Ascending aorta (tissue), 2 donors: Measurements from ENCODE around the gene RGS19. TPM values are rescaled to one million over a fixed set of nuclear protein-coding genes. Genes with fewer than 3 reads are reported as not detected.

Source experiments
- DNase-seq, 2 donors: peaks; one replicate each; pipeline ENCODE4 v3.0.0-alpha.2; 2019; ENCODE audit warnings: low spot score in 2 of 2
- H3K27ac ChIP-seq, 2 donors: fragments of 200-600 bp; sonication (generic); one replicate each; pipeline ENCODE4 v1.5.1; 2016 to 2017; ENCODE audit warnings: mild to moderate bottlenecking in 1 of 2
- H3K27me3 ChIP-seq: fragments of 200-600 bp; sonication (generic); one replicate; pipeline ENCODE4 v1.5.1; 2017
- H3K36me3 ChIP-seq, 2 donors: fragments of 200-600 bp; sonication (generic); one replicate each; pipeline ENCODE4 v1.5.1; 2016
- H3K4me1 ChIP-seq, 2 donors: fragments of 200-600 bp; sonication (generic); one replicate each; pipeline ENCODE4 v1.5.1; 2016 to 2017; ENCODE audit warnings: mild to moderate bottlenecking in 1 of 2
- H3K4me3 ChIP-seq, 2 donors: fragments of 200-600 bp; sonication (generic); one replicate each; pipeline ENCODE4 v1.5.1; 2016 to 2017; ENCODE audit warnings: mild to moderate bottlenecking in 1 of 2
- H3K9me3 ChIP-seq, 2 donors: fragments of 200-600 bp; sonication (generic); one replicate each; pipeline ENCODE4 v1.5.1; 2016
- intact Hi-C: fragments of 100-400 bp; cut with DNase I; formaldehyde crosslinking; loops from one replicate; pipeline ENCODE4 v1.15.1; 2023
- total RNA-seq: library from RNA; depleted of rRNA; stranded (reverse); fragments of >200 nt; gene quantifications from one replicate; pipeline ENCODE4 v1.1.0, GENCODE V29; 2016
- TF ChIP-seq, protein P1 (sequence below), 3 experiments: fragments of 200-600 bp in 2 of 3; fragments of 450-650 bp in 1 of 3; sonication (generic) in 2 of 3; IDR thresholded peaks; one replicate each; pipeline ENCODE4 v1.5.1; 2016 to 2019; ENCODE audit warnings: antibody characterized with exemption in 3 of 3, mild to moderate bottlenecking in 1 of 3, moderate library complexity in 1 of 3

Gene RGS19
- total RNA-seq, 1 donor from 2014 or later = 109 TPM

DNA sequence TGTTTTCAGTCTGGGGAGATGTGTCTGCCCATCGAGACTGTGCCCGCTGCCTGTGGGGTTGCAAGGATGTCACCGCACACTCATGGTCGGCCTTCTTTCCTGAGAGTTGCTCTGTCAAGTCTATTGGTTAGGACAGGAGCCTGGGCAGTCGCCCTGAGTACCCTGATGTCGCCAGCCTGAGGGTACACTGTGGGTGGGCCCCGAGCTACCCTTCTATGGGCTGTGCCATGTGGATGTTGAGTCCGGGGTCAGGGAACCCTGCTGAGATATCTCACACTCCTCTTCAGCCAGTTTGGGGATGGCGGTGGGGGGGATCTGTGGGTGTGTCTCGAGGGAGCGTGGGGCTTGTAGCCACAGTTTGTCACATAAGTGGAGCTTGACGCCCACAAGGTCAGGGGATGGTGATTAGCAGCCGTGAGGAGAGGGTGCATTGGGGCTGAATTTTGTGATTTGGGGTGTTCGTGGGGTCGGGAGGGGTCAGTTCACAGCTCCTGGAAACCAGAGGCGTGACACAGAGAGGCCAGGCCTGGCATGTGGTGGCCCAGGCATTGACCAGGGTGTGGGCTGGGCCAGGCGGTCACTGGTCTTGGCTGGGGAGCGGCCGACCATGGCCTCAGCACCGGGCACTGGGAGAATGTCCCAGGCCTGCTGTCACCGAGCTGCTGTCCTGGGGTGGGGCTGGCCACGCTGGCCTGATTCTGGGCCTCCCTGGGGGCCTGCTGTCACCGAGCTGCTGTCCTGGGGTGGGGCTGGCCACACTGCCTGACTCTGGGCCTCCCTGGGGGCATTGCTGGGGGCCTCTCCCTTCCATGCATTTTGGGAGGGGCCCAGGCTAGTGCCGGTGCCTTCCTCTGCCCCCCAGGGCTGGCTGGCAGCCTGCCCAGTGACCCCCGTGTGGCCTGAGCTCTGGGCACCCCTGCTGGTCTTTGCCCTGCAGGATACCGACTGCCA lies 29.7 kb upstream of the RGS19 start:
- DNase-seq = peak; percentile 3 to 42
- Histone ChIP-seq H3K9me3 (no peaks in the 10 kb centered on the region), H3K4me3 (no peak overlapping the region), H3K4me1 (no peaks in the 10 kb centered on the region), H3K36me3 (no peaks in the 10 kb centered on the region), H3K27ac (no peak overlapping the region), H3K27me3 (no peaks in the 10 kb centered on the region)
- TF ChIP-seq, protein P1, sequence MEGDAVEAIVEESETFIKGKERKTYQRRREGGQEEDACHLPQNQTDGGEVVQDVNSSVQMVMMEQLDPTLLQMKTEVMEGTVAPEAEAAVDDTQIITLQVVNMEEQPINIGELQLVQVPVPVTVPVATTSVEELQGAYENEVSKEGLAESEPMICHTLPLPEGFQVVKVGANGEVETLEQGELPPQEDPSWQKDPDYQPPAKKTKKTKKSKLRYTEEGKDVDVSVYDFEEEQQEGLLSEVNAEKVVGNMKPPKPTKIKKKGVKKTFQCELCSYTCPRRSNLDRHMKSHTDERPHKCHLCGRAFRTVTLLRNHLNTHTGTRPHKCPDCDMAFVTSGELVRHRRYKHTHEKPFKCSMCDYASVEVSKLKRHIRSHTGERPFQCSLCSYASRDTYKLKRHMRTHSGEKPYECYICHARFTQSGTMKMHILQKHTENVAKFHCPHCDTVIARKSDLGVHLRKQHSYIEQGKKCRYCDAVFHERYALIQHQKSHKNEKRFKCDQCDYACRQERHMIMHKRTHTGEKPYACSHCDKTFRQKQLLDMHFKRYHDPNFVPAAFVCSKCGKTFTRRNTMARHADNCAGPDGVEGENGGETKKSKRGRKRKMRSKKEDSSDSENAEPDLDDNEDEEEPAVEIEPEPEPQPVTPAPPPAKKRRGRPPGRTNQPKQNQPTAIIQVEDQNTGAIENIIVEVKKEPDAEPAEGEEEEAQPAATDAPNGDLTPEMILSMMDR (IDR thresholded peaks at IDR 0.05) = no peak
- intact Hi-C loops = no loop called here

DNA sequence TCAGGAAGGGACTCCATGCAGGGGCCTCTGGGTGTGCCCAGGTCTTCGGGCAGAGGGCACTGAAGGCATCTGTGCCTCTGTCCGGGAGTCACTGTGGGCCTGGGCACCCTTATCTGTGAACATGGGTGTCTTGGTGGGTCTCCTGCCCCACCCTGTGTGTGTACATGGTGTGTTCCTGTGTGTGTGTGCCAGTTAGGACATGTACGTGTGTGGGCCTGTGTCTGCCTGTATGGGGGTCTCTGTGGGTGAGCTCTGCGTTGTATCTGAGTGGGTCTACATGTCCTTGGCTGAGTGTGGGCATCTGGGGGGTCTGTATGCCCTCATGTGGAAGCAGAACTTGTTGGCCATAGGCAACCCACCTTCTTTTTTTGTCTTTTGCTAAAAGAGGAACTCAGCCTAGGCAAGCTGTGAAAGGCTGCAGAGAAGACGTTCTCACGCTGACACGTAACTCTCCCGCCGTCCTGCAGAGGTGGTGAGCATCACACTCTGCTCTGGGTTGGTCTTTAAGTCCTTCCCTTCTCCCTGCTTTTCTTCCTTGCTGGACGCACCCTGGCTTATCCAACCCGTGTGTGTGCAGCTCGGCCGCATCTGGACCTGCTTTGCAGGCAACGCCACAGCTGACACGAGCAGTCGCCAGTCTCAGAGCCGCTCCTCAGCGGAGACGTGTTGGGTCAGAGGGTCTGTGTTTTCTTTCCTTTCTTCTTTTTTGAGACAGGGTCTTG lies 28.6 kb upstream of the RGS19 start:
- Histone ChIP-seq H3K4me1 (no peaks in the 10 kb centered on the region), H3K9me3 (no peaks in the 10 kb centered on the region), H3K27ac (no peak overlapping the region), H3K36me3 (no peaks in the 10 kb centered on the region), H3K27me3 (no peaks in the 10 kb centered on the region), H3K4me3 (no peak overlapping the region)
- intact Hi-C loops = no loop called here
- TF ChIP-seq, protein P1 (IDR thresholded peaks at IDR 0.05) = no peak
- peak; percentile 3 to 56 for DNase-seq

DNA sequence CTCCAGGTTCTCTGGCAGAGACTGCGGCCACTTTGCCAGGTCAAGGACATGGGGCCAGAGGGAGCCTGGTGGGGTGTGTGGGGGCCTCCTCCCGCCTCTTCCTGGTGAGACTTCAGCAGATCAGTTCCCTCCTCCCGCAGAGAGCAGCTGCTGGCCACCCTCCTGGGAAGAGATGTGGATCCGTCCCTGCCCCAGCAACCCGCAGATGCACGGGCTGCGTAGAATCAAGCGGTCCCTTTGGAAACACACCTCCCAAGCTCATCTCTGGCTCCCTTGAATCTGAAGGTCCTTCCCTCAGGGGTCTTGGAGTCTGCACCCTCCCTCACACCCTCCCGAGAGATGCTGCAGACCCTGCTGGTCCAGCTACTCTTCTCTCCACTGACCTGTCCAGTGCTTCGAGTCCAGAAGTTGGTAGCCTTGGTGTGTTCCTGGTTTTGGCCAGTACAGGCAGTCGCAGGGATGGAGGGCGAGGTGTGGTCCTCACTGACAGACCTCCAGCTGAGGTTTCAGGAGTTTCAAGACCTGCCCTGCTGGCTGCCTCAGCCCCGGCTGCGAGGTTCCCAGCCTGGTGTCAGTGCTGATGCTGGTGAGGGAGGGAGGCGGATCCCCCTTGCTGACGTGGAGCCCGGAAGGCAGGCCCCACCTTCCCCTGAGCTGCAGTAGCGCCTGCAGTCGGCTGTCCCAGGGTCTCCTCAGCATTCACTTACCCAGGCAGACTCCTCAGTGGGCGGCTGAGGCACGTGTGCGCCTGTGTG lies 27.8 kb upstream of the RGS19 start, which contains the start of gene NPBWR2:
Gene NPBWR2, minus strand, starts transcription at position 585 of the 755 bp plus-strand sequence. CDS start 734 bp downstream, outside the sequence.
- Histone ChIP-seq H3K4me3 (no peak within 1 kb of the TSS), H3K36me3 (no peaks in the 10 kb centered on the region), H3K9me3 (no peaks in the 10 kb centered on the region), H3K27me3 (peaks cover 4% of the 10 kb centered on the region), H3K27ac (no peak within 1 kb of the TSS), H3K4me1 (no peaks in the 10 kb centered on the region)
- TF ChIP-seq, protein P1 (IDR thresholded peaks at IDR 0.05) = no peak
- intact Hi-C loops = no loop called here
- peak; percentile 7 to 51 for DNase-seq

DNA sequence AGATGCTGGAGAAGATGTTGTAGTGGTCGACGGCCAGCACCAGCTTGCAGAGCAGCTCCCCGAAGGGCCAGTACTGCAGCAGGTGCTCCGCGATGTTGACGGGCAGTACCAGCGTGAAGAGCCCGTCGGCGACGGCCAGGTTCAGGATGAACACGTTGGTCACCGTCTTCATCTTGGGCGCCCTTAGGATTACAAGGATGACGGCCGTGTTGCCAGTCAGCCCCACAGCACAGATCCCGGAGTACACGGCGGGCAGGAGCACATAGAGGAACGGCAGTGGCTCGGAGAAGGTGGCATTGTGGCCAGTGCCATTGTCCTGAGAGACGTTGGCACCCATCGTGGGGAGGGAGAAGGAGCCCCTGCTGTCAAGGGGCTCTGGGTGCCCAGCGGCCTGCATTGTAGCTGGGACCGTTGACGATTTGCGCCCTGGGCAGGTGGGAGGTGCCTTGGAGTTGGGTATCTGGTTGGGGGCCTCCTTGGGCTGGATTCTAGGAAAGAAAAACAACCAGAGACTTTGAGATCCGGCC lies 27.2 kb upstream of the RGS19 start:
- Histone ChIP-seq H3K4me3 (no peak overlapping the region), H3K27ac (no peak overlapping the region), H3K4me1 (no peaks in the 10 kb centered on the region), H3K9me3 (no peaks in the 10 kb centered on the region), H3K27me3 (peaks cover 4% of the 10 kb centered on the region), H3K36me3 (no peaks in the 10 kb centered on the region)
- intact Hi-C loops = no loop called here
- TF ChIP-seq, protein P1 (IDR thresholded peaks at IDR 0.05) = no peak
- no peak for DNase-seq

DNA sequence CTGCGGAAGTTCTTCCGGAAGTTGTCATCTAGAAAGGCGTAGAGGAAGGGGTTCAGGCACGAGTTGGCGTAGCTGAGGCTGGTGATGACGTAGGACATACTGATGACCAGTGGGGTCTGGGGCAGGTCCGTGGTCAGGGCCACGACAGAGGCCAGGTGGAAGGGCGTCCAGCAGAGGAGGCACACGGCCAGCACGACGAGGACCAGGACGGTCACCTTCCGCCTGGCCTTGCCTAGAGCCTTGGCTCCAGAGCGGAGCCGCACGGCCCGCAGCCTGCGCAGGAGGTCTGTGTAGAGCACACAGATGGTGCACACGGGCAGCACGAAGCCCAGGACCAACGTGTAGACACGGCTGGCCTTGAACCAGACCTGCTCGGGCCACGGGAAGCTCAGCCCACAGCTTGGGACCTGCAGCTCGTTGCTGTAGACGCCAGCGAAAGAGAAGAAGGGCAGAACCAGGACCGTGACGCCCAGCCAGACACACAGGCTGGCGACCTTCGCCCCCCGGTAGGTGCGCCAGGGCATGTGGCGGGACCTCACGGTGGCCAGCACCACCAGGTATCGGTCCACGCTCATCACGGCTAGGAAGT lies 26.6 kb upstream of the RGS19 start:
- intact Hi-C loops = no loop called here
- peak in 1 of 2 donors; percentile 56 for DNase-seq
- Histone ChIP-seq H3K4me1 (no peaks in the 10 kb centered on the region), H3K4me3 (no peak overlapping the region), H3K27ac (no peak overlapping the region), H3K27me3 (peaks cover 4% of the 10 kb centered on the region), H3K9me3 (no peaks in the 10 kb centered on the region), H3K36me3 (no peaks in the 10 kb centered on the region)
- TF ChIP-seq, protein P1 (IDR thresholded peaks at IDR 0.05) = no peak
